GM18499 (cell line): ENCODE results near the gene PHC2.
A peak's percentile ranks its signal among the peaks of the same experiment; 100 is the strongest.
"Not testable (repeated sequence)": the region's sequence is repeated elsewhere in the genome, so short reads cannot be mapped to it uniquely, and the experiment has no call there.

Experiments
- ATAC-seq: cut with Tn5 transposase; IDR thresholded peaks from one replicate; pipeline ENCODE4 v1.9.1; 2021; ENCODE audit warnings: moderate number of reproducible peaks; ENCODE audit not compliant: insufficient read depth, unreplicated experiment

Gene PHC2

GRCh38 chr1:33301273-33301984, 129.5 kb downstream of the PHC2 start:
- ATAC-seq, result no peak

- ATAC-seq, result no peak
These were observed 130.2 kb downstream of the PHC2 start for GRCh38 chr1:33300673-33301072.

DNA sequence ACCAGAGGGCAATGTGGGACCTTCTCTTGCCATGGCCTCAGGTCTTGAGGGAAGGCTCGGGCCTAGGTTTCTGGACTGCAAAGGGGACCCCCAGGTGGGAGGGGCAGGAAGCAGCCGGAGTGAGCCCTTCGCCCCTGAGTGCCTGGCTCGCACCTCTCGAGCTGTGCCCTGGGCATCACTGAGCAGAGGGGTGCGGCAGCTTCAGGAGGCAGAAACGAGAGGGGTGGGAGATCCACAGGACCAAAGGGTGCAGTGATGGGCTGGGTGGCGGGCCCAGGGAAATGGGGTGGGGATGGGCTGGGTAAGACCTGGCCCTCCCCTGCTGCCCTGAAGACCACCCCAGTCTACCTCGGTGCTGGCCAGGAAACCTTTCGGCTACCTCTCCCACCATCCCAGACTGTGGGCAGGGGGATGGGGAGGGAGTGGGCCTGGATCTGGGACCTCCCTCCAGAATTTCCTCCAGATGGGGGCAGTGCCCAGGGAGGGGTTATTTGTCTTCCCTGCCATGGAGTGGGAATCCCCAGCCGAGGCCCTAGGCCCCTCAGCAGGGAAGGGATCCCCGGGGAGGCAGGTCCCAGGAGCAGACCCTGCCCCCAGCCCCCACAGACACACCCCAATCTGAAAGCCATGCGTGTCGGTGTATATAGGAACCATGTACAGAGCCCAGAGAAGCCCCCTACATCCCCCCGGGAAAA, 131.3 kb downstream of the PHC2 start:
- no peak for ATAC-seq

GRCh38 chr1:33298623-33299277, 132.1 kb downstream of the PHC2 start:
- ATAC-seq, result no peak

GRCh38 chr1:33297911-33298622, 132.8 kb downstream of the PHC2 start:
- no peak for ATAC-seq

GRCh38 chr1:33296824-33297223, 134.1 kb downstream of the PHC2 start:
- ATAC-seq, result no peak

DNA sequence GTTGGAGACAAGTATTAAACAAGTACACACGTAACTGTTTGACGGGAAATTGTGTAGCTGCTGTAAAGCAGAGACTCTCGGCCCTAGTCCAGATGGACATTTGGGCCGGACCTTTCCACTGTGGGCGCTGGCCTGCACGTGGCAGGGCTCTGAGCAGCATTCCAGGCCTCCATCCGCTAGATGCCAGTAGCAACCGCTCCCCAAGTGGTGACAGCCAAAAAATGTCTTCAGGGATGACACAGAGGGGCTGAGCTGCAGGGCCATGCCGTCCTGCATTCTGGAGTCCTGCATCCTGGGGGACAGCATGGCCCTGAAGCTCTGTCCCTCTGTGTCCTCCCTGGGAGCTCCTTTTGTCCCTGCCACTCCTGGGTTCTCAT, 134.8 kb downstream of the PHC2 start:
- no peak for ATAC-seq

GRCh38 chr1:33295450-33296081, 135.3 kb downstream of the PHC2 start:
- ATAC-seq, result peak; percentile 60

DNA sequence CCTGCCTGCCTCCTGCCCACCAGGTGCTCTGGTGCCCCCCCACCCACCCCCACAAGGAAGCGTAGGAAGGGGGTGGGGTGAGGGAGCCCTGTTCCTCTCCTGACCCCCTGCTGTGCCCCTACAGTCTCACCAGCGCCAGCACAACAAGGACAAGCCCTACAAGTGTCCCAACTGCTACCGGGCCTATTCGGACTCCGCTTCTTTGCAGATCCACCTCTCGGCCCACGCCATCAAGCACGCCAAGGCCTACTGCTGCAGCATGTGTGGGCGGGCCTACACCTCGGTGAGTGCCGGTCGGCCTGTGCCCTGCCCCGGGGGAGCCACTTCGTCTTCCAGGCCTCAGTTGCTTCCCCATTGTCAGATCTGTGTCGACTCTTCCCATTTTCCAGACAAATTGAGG, 135.9 kb downstream of the PHC2 start:
- ATAC-seq, result no peak

DNA sequence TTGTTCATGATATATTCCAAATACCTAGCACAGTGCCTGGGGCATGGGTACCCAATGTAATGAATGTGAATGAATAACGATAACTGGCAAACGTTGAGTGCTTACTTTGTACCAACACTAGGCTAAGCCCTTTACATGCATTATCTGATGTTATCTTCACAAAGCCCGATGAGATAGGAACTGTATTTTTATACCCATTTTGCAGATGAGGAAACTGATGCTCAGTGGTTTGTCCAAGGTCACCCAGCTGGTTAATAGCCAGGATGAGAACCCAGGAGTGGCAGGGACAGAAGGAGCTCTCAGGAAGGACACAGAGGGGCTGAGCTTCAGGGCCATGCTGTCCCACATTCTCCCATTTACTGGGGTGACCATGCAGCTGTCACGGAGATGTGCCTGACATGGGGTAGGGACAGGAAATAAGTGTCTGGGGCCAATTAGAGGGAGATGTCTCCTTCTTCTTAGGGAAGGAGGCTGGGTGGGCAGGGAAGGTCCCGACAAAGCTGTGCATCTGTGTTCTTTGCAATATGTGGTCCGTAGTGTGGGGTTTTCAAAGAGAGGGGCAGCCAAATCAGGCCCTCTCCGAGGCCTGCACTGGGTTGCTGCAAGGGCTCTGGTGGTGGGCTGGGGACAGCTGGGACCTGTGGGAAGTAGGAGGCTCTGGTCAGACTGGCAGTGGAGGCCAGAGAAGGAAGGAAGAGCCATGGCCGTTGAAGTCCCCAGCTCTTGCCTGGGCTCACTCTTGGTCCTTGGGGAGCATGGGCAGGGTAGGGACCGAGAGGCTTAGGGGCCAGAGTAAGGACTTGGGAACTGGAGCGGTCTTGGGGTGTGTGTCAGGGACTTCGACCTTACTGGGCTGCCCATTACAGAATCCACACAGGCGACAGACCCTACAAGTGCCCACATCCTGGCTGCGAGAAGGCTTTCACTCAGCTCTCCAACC, 136.6 kb downstream of the PHC2 start:
- no peak for ATAC-seq

GRCh38 chr1:33292726-33293340, 138.1 kb downstream of the PHC2 start:
- no peak for ATAC-seq

- not testable (repeated sequence) for ATAC-seq
These were observed 140.3 kb downstream of the PHC2 start for GRCh38 chr1:33290615-33291014.

GRCh38 chr1:33289858-33290154, 141.1 kb downstream of the PHC2 start:
- ATAC-seq, result no peak

DNA sequence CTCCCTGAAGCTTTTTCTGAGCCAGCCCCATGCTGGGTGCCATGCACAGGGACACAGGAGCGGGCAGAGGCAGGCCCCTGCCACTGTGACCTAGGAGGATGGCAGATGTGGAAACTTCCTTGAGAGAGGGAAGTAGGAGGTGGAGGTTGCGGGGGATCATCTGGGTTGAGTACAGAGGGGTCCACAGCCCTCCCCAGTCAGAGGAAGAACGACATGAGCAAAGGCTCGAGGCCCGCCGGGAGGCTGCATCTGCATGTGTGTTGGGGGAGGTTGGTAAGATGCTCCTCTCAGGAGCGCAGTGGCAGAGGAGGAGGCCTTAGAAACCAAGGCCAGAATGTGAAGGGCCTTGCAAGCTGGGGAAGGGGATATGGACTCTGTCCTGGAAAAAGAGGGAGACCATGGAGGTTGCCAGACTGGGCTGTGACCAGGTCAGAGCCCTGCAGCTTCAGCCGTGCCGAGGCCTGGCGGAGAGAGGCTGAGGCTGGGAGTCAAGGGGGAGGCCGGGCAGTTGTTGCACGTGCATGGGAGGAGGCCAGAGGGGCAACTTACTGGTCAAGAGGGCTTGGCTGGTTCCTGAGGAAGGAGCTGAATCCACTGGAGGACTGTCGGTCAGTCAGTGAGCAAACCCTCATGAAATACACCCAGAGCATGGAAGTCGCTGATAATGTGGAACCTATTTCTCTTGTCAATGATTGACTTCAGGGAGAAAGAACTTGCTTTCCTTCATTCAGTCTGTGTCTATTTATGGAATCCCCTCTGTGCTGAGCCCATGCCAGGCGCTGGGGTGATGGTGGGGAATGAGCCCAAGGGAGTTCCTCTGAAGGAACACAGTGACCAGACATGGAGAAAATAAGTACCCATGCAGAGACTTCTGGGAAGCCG, 141.7 kb downstream of the PHC2 start:
- no peak for ATAC-seq

- no peak for ATAC-seq
These were observed 143.6 kb downstream of the PHC2 start for GRCh38 chr1:33287317-33287716.

GRCh38 chr1:33286451-33287185, 144.3 kb downstream of the PHC2 start:
- ATAC-seq, result no peak

GRCh38 chr1:33284049-33284448, 146.8 kb downstream of the PHC2 start:
- ATAC-seq, result no peak

DNA sequence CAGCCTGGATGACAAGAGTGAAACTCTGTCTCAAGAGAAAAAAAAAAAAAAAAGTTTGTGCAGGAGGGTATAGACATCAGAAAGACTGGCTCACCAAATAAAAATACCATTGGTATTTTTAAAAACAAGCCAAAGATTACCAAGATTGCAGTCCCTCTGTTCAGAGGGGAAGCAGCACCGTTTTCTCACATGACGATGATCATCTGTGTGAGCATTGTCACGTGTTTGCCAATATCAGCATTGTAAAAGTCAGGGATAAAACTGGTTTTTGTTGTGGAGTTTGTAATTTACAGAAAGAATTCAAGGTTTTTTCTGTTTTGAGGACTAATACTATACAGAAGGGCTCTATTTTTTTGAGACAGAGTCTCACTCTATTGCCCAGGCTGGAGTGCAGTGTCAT, 148.1 kb downstream of the PHC2 start:
- ATAC-seq, result no peak
